ENCODE measurements around the gene KCNT1.

Gene KCNT1

GRCh38 chr9:135698767-135699166 lies 3.2 kb upstream of the KCNT1 start:
- in situ Hi-C loops (cut with MboI; ENCODE audit: low sequenced_read_pairs): no loop called here

- in situ Hi-C loops (cut with MboI; ENCODE audit: low sequenced_read_pairs): no loop called here
Observed at GRCh38 chr9:135699440-135699839, 2.5 kb upstream of the KCNT1 start, which contains the start of gene SOHLH1. Gene SOHLH1, minus strand, starts transcription at chr9:135699481. Its CDS starts 14 bp downstream, at chr9:135699467.

GRCh38 chr9:135700525-135700924 lies 1.5 kb upstream of the KCNT1 start:
- in situ Hi-C loops (cut with MboI; ENCODE audit: low sequenced_read_pairs): no loop called here

GRCh38 chr9:135701067-135701958 lies 672 bp upstream of the KCNT1 start:
- in situ Hi-C loops (cut with MboI; ENCODE audit: low sequenced_read_pairs): no loop called here

- in situ Hi-C loops (cut with MboI; ENCODE audit: low sequenced_read_pairs): no loop called here
Observed at GRCh38 chr9:135703726-135704125, 1.7 kb downstream of the KCNT1 start.

- in situ Hi-C loops (cut with MboI; ENCODE audit: low sequenced_read_pairs): no loop called here
Observed at GRCh38 chr9:135704483-135704882, 2.5 kb downstream of the KCNT1 start.

- in situ Hi-C loops (cut with MboI; ENCODE audit: low sequenced_read_pairs): no loop called here
Observed at GRCh38 chr9:135705376-135705775, 3.4 kb downstream of the KCNT1 start.

GRCh38 chr9:135706288-135706687 lies 4.3 kb downstream of the KCNT1 start:
- in situ Hi-C loops (cut with MboI; ENCODE audit: low sequenced_read_pairs): no loop called here

GRCh38 chr9:135707252-135708138 lies 5.5 kb downstream of the KCNT1 start:
- in situ Hi-C loops (cut with MboI; ENCODE audit: low sequenced_read_pairs): no loop called here

- in situ Hi-C loops (cut with MboI; ENCODE audit: low sequenced_read_pairs): no loop called here
Observed at GRCh38 chr9:135708164-135708563, 6.2 kb downstream of the KCNT1 start.

GRCh38 chr9:135711391-135711790 lies 9.4 kb downstream of the KCNT1 start:
- in situ Hi-C loops (cut with MboI; ENCODE audit: low sequenced_read_pairs): no loop called here

GRCh38 chr9:135711881-135712280 lies 9.9 kb downstream of the KCNT1 start:
- in situ Hi-C loops (cut with MboI; ENCODE audit: low sequenced_read_pairs): no loop called here

- in situ Hi-C loops (cut with MboI; ENCODE audit: low sequenced_read_pairs): no loop called here
Observed at GRCh38 chr9:135712613-135713295, 10.8 kb downstream of the KCNT1 start.

- in situ Hi-C loops (cut with MboI; ENCODE audit: low sequenced_read_pairs): no loop called here
Observed at GRCh38 chr9:135714242-135715055, 12.5 kb downstream of the KCNT1 start.

- in situ Hi-C loops (cut with MboI; ENCODE audit: low sequenced_read_pairs): no loop called here
Observed at GRCh38 chr9:135715056-135715595, 13.1 kb downstream of the KCNT1 start.

- in situ Hi-C loops (cut with MboI; ENCODE audit: low sequenced_read_pairs): no loop called here
Observed at GRCh38 chr9:135716045-135716444, 14.1 kb downstream of the KCNT1 start.

- in situ Hi-C loops (cut with MboI; ENCODE audit: low sequenced_read_pairs): no loop called here
Observed at GRCh38 chr9:135717410-135717809, 15.4 kb downstream of the KCNT1 start.

GRCh38 chr9:135718616-135719015 lies 16.6 kb downstream of the KCNT1 start:
- in situ Hi-C loops (cut with MboI; ENCODE audit: low sequenced_read_pairs): no loop called here

- in situ Hi-C loops (cut with MboI; ENCODE audit: low sequenced_read_pairs): no loop called here
Observed at GRCh38 chr9:135719472-135719871, 17.5 kb downstream of the KCNT1 start.

GRCh38 chr9:135722365-135722764 lies 20.4 kb downstream of the KCNT1 start:
- in situ Hi-C loops (cut with MboI; ENCODE audit: low sequenced_read_pairs): no loop called here

Measured in HL-60/S4 treated with phorbol 12-myristate 13-acetate at 8.2 ng/mL for 4 days and 3 days (cell line).